ENCODE measurements around the gene GRIK1. TPM values are rescaled to one million over a fixed set of nuclear protein-coding genes. Genes with fewer than 3 reads are reported as not detected.
A peak's percentile ranks its signal among the peaks of the same experiment; 100 is the strongest.

GRIK1 gene
- total and polyA plus RNA-seq, 3 experiments from 2014 or later, result not detected

DNA sequence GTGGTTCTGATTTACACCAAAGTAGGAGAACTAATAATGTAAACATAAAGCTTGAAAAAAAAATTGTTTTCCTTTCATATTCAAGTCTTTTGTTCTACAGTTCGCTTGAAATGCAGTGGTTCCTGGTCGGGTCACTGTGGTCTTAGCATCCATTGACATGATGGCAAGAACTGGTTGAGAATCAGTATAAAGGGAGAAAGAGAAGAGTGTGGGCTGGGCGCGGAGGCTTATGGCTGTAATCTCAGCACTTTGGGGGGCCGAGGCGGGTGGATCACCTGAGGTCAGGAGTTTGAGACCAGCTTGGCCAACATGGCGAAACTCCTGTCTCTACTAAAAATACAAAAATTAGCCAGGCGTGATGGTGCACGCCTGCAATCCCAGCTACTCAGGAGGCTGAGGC is 390.2 kb downstream of the GRIK1 start:
- H3K27me3 ChIP-seq (ENCODE audit: insufficient read depth, low read length, poor library complexity, severe bottlenecking), result no peaks in the 10 kb centered on the region
- ChIA-PET CTCF (no interaction called here), POLR2A (no interaction called here)
- Mint-ChIP-seq H3K4me1 (no peaks in the 10 kb centered on the region), H3K27me3 (peaks cover 0 to 4% of the 10 kb centered on the region in 2 donors), H3K36me3 (peaks cover 0 to 12% (median 7%) of the 10 kb centered on the region in 3 donors), H3K4me3 (no peak overlapping the region), H3K9me3 (no peaks in the 10 kb centered on the region), H3K27ac (no peak overlapping the region)
- H3K36me3 ChIP-seq (ENCODE audit: insufficient read depth, low read length), result no peaks in the 10 kb centered on the region
- H3K27ac ChIP-seq (ENCODE audit: low read depth, low read length), result no peak overlapping the region
- H3K4me3 ChIP-seq (ENCODE audit: low read length), result no peak overlapping the region
- H3K4me1 ChIP-seq (ENCODE audit: insufficient read depth, low read length), result no peaks in the 10 kb centered on the region
- no peaks in the 10 kb centered on the region for H3K9me3 ChIP-seq (ENCODE audit: low read length)
- no peak for DNase-seq

DNA sequence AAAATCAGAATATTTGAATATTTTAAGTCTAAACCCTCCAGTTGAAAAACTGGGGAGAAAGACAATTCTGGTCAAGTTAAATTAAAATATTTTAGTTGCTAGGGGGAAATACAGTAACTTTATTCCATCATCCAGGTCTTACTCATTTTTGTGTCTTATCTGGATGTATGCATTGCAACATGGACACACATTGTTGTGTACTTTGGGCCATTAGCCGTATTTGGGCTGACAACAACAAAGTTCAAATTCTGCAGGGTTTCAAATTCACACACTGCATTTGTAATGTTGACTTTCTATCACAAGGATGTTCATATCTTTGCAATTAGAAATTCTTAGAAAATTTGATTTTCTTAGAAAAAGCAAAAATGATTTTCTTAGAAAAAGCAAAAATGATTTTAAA is 391.8 kb downstream of the GRIK1 start:
- ChIA-PET POLR2A (no interaction called here), CTCF (no interaction called here)
- Mint-ChIP-seq H3K27me3 (peaks cover 0 to 4% of the 10 kb centered on the region in 2 donors), H3K36me3 (peaks cover 0 to 16% (median 7%) of the 10 kb centered on the region in 3 donors), H3K4me3 (no peak overlapping the region), H3K9me3 (no peaks in the 10 kb centered on the region), H3K4me1 (no peaks in the 10 kb centered on the region), H3K27ac (no peak overlapping the region)
- Histone ChIP-seq H3K4me1 (ENCODE audit: insufficient read depth, low read length) (no peaks in the 10 kb centered on the region), H3K4me3 (ENCODE audit: low read length) (no peak overlapping the region), H3K36me3 (ENCODE audit: insufficient read depth, low read length) (no peaks in the 10 kb centered on the region), H3K27ac (ENCODE audit: low read depth, low read length) (no peak overlapping the region), H3K27me3 (ENCODE audit: insufficient read depth, low read length, poor library complexity, severe bottlenecking) (no peaks in the 10 kb centered on the region), H3K9me3 (ENCODE audit: low read length) (no peaks in the 10 kb centered on the region)
- DNase-seq, result no peak

- POLR2A ChIA-PET, result no interaction called here
These were observed 393.7 kb downstream of the GRIK1 start for GRCh38 chr21:29546071-29546470.

DNA sequence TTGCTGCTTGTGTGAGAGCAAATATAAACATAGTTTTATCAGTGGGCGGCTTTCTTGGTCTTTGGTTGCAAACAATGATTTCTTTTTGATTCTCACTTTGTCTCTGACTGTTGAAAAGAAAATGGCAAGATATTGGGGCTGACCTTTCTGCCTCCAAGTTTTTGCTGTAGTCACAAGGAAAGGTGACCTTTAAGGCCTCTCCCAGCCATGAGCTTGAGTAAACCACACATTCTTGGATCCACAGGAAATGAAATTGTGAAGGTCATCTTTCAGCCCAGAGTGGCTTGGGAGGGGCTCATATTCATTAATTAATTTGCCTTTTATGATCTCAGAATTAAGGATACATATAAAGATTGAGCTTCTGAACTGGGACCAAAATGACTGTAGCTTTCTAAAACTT is 399.5 kb downstream of the GRIK1 start:
- Mint-ChIP-seq H3K27me3 (no peaks in the 10 kb centered on the region), H3K4me3 (no peak overlapping the region), H3K36me3 (peaks cover 2 to 12% (median 11%) of the 10 kb centered on the region in 3 donors), H3K27ac (no peak overlapping the region), H3K9me3 (peaks cover 0 to 9% (median 7%) of the 10 kb centered on the region in 5 donors), H3K4me1 (no peaks in the 10 kb centered on the region)
- H3K27ac ChIP-seq (ENCODE audit: low read depth, low read length), result no peak overlapping the region
- H3K36me3 ChIP-seq (ENCODE audit: insufficient read depth, low read length), result no peaks in the 10 kb centered on the region
- ChIA-PET POLR2A (no interaction called here), CTCF (no interaction called here)
- H3K9me3 ChIP-seq (ENCODE audit: low read length), result no peaks in the 10 kb centered on the region
- no peaks in the 10 kb centered on the region for H3K27me3 ChIP-seq (ENCODE audit: insufficient read depth, low read length, poor library complexity, severe bottlenecking)
- no peaks in the 10 kb centered on the region for H3K4me1 ChIP-seq (ENCODE audit: insufficient read depth, low read length)
- DNase-seq, result no peak
- no peak overlapping the region for H3K4me3 ChIP-seq (ENCODE audit: low read length)

More at GRCh38 chr21:29546071-29546470, 393.7 kb downstream of the GRIK1 start:
- Mint-ChIP-seq H3K4me1 (no peaks in the 10 kb centered on the region), H3K4me3 (no peak overlapping the region), H3K36me3 (peaks cover 0 to 16% (median 7%) of the 10 kb centered on the region in 3 donors), H3K27me3 (peaks cover 0 to 4% of the 10 kb centered on the region in 2 donors), H3K27ac (peak overlapping the region in 1 of 8 donors; percentile 81), H3K9me3 (no peaks in the 10 kb centered on the region)
- Histone ChIP-seq H3K4me1 (ENCODE audit: insufficient read depth, low read length) (no peaks in the 10 kb centered on the region), H3K27me3 (ENCODE audit: insufficient read depth, low read length, poor library complexity, severe bottlenecking) (no peaks in the 10 kb centered on the region), H3K36me3 (ENCODE audit: insufficient read depth, low read length) (no peaks in the 10 kb centered on the region), H3K27ac (ENCODE audit: low read depth, low read length) (no peak overlapping the region), H3K9me3 (ENCODE audit: low read length) (no peaks in the 10 kb centered on the region), H3K4me3 (ENCODE audit: low read length) (no peak overlapping the region)
- DNase-seq, result no peak
- CTCF ChIA-PET, result no interaction called here

GRCh38 chr21:29538115-29538514 is 401.7 kb downstream of the GRIK1 start:
- Mint-ChIP-seq H3K9me3 (peaks cover 0 to 9% (median 7%) of the 10 kb centered on the region in 5 donors), H3K4me1 (no peaks in the 10 kb centered on the region), H3K4me3 (no peak overlapping the region), H3K27ac (no peak overlapping the region), H3K27me3 (no peaks in the 10 kb centered on the region), H3K36me3 (peaks cover 2 to 20% (median 8%) of the 10 kb centered on the region in 3 donors)
- no peak for DNase-seq
- Histone ChIP-seq H3K4me3 (ENCODE audit: low read length) (no peak overlapping the region), H3K9me3 (ENCODE audit: low read length) (no peaks in the 10 kb centered on the region), H3K27ac (ENCODE audit: low read depth, low read length) (no peak overlapping the region), H3K36me3 (ENCODE audit: insufficient read depth, low read length) (no peaks in the 10 kb centered on the region), H3K27me3 (ENCODE audit: insufficient read depth, low read length, poor library complexity, severe bottlenecking) (no peaks in the 10 kb centered on the region), H3K4me1 (ENCODE audit: insufficient read depth, low read length) (no peaks in the 10 kb centered on the region)
- ChIA-PET CTCF (no interaction called here), POLR2A (no interaction called here)

DNA sequence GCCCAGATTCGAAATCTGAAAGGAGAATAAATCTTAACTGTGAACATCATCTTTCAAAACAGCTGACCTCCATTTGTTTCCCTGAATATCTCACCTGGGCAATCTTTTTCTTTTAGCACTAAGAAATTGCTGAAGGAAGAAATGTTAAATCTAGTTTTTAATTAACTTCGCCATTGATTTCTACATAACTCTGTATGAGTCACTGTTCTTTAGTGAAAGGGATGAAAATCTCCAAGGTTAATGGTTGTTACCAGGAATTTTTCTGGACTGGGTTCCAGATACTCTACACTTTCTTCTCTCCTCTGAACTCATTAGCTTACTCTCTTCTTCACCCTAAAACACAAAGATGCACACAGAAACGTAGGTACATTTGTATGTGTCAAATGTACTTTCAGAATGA is 405.3 kb downstream of the GRIK1 start:
- CTCF ChIA-PET, result no interaction called here
- DNase-seq, result no peak

GRCh38 chr21:29529139-29529538 is 410.7 kb downstream of the GRIK1 start:
- peaks cover 5 to 28% (median 20%) of the 10 kb centered on the region in 5 donors for H3K9me3 Mint-ChIP-seq
- H3K4me3 Mint-ChIP-seq, result no peak overlapping the region
- DNase-seq, result no peak
- H3K36me3 Mint-ChIP-seq, result peaks cover 2 to 37% (median 26%) of the 10 kb centered on the region in 3 donors
- Histone ChIP-seq H3K9me3 (ENCODE audit: low read length) (no peaks in the 10 kb centered on the region), H3K4me1 (ENCODE audit: insufficient read depth, low read length) (no peaks in the 10 kb centered on the region), H3K36me3 (ENCODE audit: insufficient read depth, low read length) (no peaks in the 10 kb centered on the region), H3K27me3 (ENCODE audit: insufficient read depth, low read length, poor library complexity, severe bottlenecking) (no peaks in the 10 kb centered on the region), H3K4me3 (ENCODE audit: low read length) (no peak overlapping the region), H3K27ac (ENCODE audit: low read depth, low read length) (no peak overlapping the region)
- H3K27me3 Mint-ChIP-seq, result peaks cover 0 to 2% of the 10 kb centered on the region in 2 donors
- ChIA-PET POLR2A (no interaction called here), CTCF (no interaction called here)
- no peaks in the 10 kb centered on the region for H3K4me1 Mint-ChIP-seq
- no peak overlapping the region for H3K27ac Mint-ChIP-seq

More for the DNA sequence above, 405.3 kb downstream of the GRIK1 start:
- Histone ChIP-seq H3K4me3 (ENCODE audit: low read length) (no peak overlapping the region), H3K9me3 (ENCODE audit: low read length) (no peaks in the 10 kb centered on the region), H3K36me3 (ENCODE audit: insufficient read depth, low read length) (no peaks in the 10 kb centered on the region), H3K4me1 (ENCODE audit: insufficient read depth, low read length) (no peaks in the 10 kb centered on the region), H3K27ac (ENCODE audit: low read depth, low read length) (no peak overlapping the region), H3K27me3 (ENCODE audit: insufficient read depth, low read length, poor library complexity, severe bottlenecking) (no peaks in the 10 kb centered on the region)
- Mint-ChIP-seq H3K4me1 (no peaks in the 10 kb centered on the region), H3K27ac (no peak overlapping the region), H3K4me3 (no peak overlapping the region), H3K36me3 (peaks cover 2 to 33% (median 20%) of the 10 kb centered on the region in 3 donors), H3K9me3 (peaks cover 0 to 9% (median 7%) of the 10 kb centered on the region in 5 donors), H3K27me3 (no peaks in the 10 kb centered on the region)
- POLR2A ChIA-PET, result no interaction called here

DNA sequence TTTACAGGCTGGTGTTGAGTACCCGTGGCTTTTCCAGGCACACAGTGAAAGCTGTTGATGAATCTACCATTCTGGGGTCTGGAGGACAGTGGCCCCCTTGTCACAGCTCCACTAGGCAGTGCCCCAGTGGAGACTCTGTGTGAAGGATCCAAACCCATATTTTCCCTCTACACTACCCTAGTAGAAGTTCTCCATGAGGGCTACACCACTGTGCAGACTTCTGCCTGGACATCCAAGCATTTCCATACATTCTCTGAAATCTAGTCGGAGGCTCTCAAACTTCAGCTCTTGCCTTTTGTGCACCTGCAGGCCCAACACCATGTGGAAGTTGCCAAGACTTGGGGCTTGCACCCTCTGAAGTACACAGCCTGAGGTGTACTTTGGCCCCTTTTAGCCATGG is 413.3 kb downstream of the GRIK1 start:
- H3K4me3 ChIP-seq (ENCODE audit: low read length), result no peak overlapping the region
- no peaks in the 10 kb centered on the region for H3K4me1 Mint-ChIP-seq
- CTCF ChIA-PET, result no interaction called here
- no peaks in the 10 kb centered on the region for H3K27me3 ChIP-seq (ENCODE audit: insufficient read depth, low read length, poor library complexity, severe bottlenecking)
- peaks cover 0 to 2% of the 10 kb centered on the region in 2 donors for H3K27me3 Mint-ChIP-seq
- H3K9me3 Mint-ChIP-seq, result peaks cover 5 to 35% (median 22%) of the 10 kb centered on the region in 5 donors
- H3K4me3 Mint-ChIP-seq, result no peak overlapping the region
- no peak for DNase-seq
- no peaks in the 10 kb centered on the region for H3K4me1 ChIP-seq (ENCODE audit: insufficient read depth, low read length)
- H3K27ac Mint-ChIP-seq, result no peak overlapping the region
- H3K27ac ChIP-seq (ENCODE audit: low read depth, low read length), result no peak overlapping the region
- peaks cover 2 to 42% (median 16%) of the 10 kb centered on the region in 3 donors for H3K36me3 Mint-ChIP-seq
- H3K36me3 ChIP-seq (ENCODE audit: insufficient read depth, low read length), result no peaks in the 10 kb centered on the region
- H3K9me3 ChIP-seq (ENCODE audit: low read length), result no peaks in the 10 kb centered on the region
- POLR2A ChIA-PET, result no interaction called here

DNA sequence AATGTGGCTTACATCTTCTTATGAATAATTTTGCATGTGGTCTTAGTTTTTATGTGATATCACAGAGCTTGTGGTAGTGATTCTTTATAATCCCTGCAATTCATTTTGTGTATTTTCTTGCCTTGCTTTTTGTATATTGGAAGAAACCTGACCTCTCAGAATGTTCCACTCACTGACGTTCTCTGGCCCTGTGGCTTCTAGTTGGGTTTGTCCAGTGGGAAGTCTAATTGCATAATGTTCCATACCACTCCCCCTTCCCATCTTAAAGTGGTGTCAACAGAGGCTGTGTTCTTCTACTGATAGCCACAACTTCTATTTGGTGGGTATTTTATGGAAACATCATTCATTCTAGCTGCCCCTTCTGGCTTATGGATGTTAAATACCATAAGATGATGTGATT is 415.7 kb downstream of the GRIK1 start:
- Mint-ChIP-seq H3K9me3 (peaks cover 5 to 35% (median 22%) of the 10 kb centered on the region in 5 donors), H3K36me3 (peaks cover 2 to 35% (median 9%) of the 10 kb centered on the region in 3 donors), H3K27ac (no peak overlapping the region), H3K4me3 (no peak overlapping the region), H3K4me1 (no peaks in the 10 kb centered on the region), H3K27me3 (peaks cover 0 to 2% of the 10 kb centered on the region in 2 donors)
- ChIA-PET POLR2A (no interaction called here), CTCF (no interaction called here)
- no peaks in the 10 kb centered on the region for H3K27me3 ChIP-seq (ENCODE audit: insufficient read depth, low read length, poor library complexity, severe bottlenecking)
- H3K4me1 ChIP-seq (ENCODE audit: insufficient read depth, low read length), result no peaks in the 10 kb centered on the region
- DNase-seq, result no peak
- no peak overlapping the region for H3K27ac ChIP-seq (ENCODE audit: low read depth, low read length)
- H3K4me3 ChIP-seq (ENCODE audit: low read length), result no peak overlapping the region
- no peaks in the 10 kb centered on the region for H3K9me3 ChIP-seq (ENCODE audit: low read length)
- no peaks in the 10 kb centered on the region for H3K36me3 ChIP-seq (ENCODE audit: insufficient read depth, low read length)

Measured in CD8-positive, alpha-beta memory T cell (primary cell).